ENCODE results near the gene ASPHD2.

The ASPHD2 gene

GRCh38 chr22:26479792-26480610, 50.9 kb downstream of the ASPHD2 start:
- POLR2A ChIA-PET, result no interaction called here
- peaks cover 26 to 51% of the 10 kb centered on the region in 2 experiments for H3K36me3 ChIP-seq (ENCODE audit: control insufficient read depth in 2 of 2, insufficient read depth in 1 of 2, low read length in 2 of 2)
- CTCF ChIA-PET, result interaction anchor here (1.5 to 8.1 kb wide), 3 partner anchors 19 to 114 kb away, joined by 4 to 47 read pairs (median 7); no protein-coding TSS in a partner anchor
- no peak overlapping the region for H3K4me3 ChIP-seq (ENCODE audit: low read depth, low read length)
- H3K9me3 ChIP-seq (ENCODE audit: control insufficient read depth, insufficient read depth, low read depth, low read length), result no peaks in the 10 kb centered on the region
- H3K4me1 ChIP-seq (ENCODE audit: control insufficient read depth, insufficient read depth, low read length), result peaks cover 4% of the 10 kb centered on the region; the same call in 1 of the 2 replicates
- H3K27ac ChIP-seq (ENCODE audit: extremely low read depth, low read depth, low read length), result no peak overlapping the region
- TF ChIP-seq ZNF629 (tag by site-specific recombination; IDR thresholded peaks at IDR 0.05), result peak; percentile 60
- TF ChIP-seq ZNF433 (tag by site-specific recombination; IDR thresholded peaks at IDR 0.05; ENCODE audit: low read depth), result no peak
- no peak for TF ChIP-seq ZNF510 (tag by site-specific recombination; IDR thresholded peaks at IDR 0.05; ENCODE audit: insufficient replicate concordance)
- TF ChIP-seq ZNF311 (tag by site-specific recombination; IDR thresholded peaks at IDR 0.05; ENCODE audit: borderline replicate concordance), result no peak
- peak; percentile 54; the same call in 1 of the 2 replicates for TF ChIP-seq ZFP69B (tag by site-specific recombination; IDR thresholded peaks at IDR 0.05)
- TF ChIP-seq ZNF529 (tag by site-specific recombination; IDR thresholded peaks at IDR 0.05; ENCODE audit: insufficient replicate concordance), result no peak
- TF ChIP-seq ZNF16 (tag by site-specific recombination; IDR thresholded peaks at IDR 0.05; ENCODE audit: low read depth), result no peak
- no peak for TF ChIP-seq HOXC10 (CRISPR knock-in tag; IDR thresholded peaks at IDR 0.05)
- no peak for TF ChIP-seq ZNF843 (tag by site-specific recombination; IDR thresholded peaks at IDR 0.05)
- TF ChIP-seq ZNF692 (tag by site-specific recombination; IDR thresholded peaks at IDR 0.05), result peak; percentile 74
- TF ChIP-seq HOXD13 (CRISPR knock-in tag; IDR thresholded peaks at IDR 0.05; ENCODE audit: borderline replicate concordance), result no peak
- no peak for TF ChIP-seq ZNF18 (tag by site-specific recombination; IDR thresholded peaks at IDR 0.05)
- TF ChIP-seq OSR2 (tag by site-specific recombination; IDR thresholded peaks at IDR 0.05), result no peak
- no peak for TF ChIP-seq ZNF398 (tag by site-specific recombination; IDR thresholded peaks at IDR 0.05)
- no peak for TF ChIP-seq ZNF792 (tag by site-specific recombination; IDR thresholded peaks at IDR 0.05)
- TF ChIP-seq ZNF202 (tag by site-specific recombination; IDR thresholded peaks at IDR 0.05; ENCODE audit: borderline replicate concordance), result no peak
- TF ChIP-seq ZNF280D (tag by site-specific recombination; IDR thresholded peaks at IDR 0.05), result no peak
- no peak for TF ChIP-seq ZBTB8A (tag by site-specific recombination; IDR thresholded peaks at IDR 0.05)
- no peak for TF ChIP-seq ZNF366 (tag by site-specific recombination; conservative IDR thresholded peaks at IDR 0.05)
- no peak for TF ChIP-seq ZNF391 (tag by site-specific recombination; IDR thresholded peaks at IDR 0.05; ENCODE audit: borderline replicate concordance, low read depth)
- TF ChIP-seq KLF17 (tag by site-specific recombination; IDR thresholded peaks at IDR 0.05), result no peak
- TF ChIP-seq, protein P1, sequence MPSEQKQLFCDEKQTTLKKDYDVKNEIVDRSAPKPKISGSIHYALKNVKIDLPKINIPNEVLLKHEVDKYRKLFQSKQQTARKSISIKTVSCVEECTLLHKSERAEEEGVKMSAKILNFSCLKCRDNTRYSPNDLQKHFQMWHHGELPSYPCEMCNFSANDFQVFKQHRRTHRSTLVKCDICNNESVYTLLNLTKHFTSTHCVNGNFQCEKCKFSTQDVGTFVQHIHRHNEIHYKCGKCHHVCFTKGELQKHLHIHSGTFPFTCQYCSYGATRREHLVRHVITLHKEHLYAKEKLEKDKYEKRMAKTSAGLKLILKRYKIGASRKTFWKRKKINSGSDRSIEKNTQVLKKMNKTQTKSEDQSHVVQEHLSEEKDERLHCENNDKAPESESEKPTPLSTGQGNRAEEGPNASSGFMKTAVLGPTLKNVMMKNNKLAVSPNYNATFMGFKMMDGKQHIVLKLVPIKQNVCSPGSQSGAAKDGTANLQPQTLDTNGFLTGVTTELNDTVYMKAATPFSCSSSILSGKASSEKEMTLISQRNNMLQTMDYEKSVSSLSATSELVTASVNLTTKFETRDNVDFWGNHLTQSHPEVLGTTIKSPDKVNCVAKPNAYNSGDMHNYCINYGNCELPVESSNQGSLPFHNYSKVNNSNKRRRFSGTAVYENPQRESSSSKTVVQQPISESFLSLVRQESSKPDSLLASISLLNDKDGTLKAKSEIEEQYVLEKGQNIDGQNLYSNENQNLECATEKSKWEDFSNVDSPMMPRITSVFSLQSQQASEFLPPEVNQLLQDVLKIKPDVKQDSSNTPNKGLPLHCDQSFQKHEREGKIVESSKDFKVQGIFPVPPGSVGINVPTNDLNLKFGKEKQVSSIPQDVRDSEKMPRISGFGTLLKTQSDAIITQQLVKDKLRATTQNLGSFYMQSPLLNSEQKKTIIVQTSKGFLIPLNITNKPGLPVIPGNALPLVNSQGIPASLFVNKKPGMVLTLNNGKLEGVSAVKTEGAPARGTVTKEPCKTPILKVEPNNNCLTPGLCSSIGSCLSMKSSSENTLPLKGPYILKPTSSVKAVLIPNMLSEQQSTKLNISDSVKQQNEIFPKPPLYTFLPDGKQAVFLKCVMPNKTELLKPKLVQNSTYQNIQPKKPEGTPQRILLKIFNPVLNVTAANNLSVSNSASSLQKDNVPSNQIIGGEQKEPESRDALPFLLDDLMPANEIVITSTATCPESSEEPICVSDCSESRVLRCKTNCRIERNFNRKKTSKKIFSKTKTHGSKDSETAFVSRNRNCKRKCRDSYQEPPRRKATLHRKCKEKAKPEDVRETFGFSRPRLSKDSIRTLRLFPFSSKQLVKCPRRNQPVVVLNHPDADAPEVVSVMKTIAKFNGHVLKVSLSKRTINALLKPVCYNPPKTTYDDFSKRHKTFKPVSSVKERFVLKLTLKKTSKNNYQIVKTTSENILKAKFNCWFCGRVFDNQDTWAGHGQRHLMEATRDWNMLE (tag by site-specific recombination; conservative IDR thresholded peaks at IDR 0.05; ENCODE audit: low read depth), result no peak

Data from HEK293 (cell line).